H9 (cell line): ENCODE measurements around the gene ADSL. TPM values are rescaled to one million over a fixed set of nuclear protein-coding genes. Genes with fewer than 3 reads are reported as not detected.

ENCODE experiments used
- DNase-seq: peaks from one replicate; pipeline ENCODE4 v3.0.0-alpha.2; 2017
- H2AFZ ChIP-seq: one replicate; pipeline ENCODE4 v1.6.1; 2013; ENCODE audit warnings: mild to moderate bottlenecking, low read length, control low read depth, moderate library complexity
- H2AK5ac ChIP-seq: 2 replicates; pipeline ENCODE4 v1.6.1; 2013; ENCODE audit warnings: low read length, control low read depth, mixed read lengths; ENCODE audit not compliant: insufficient read length
- H2BK120ac ChIP-seq: one replicate; pipeline ENCODE4 v1.6.1; 2013; ENCODE audit warnings: low read depth, mild to moderate bottlenecking, low read length, control low read depth, inconsistent platforms; ENCODE audit not compliant: poor library complexity, severe bottlenecking
- H2BK12ac ChIP-seq: 2 replicates; pipeline ENCODE4 v1.6.1; 2013; ENCODE audit warnings: low read length, control low read depth, mixed read lengths, low read depth; ENCODE audit not compliant: insufficient read length
- H2BK15ac ChIP-seq: 2 replicates; pipeline ENCODE4 v1.6.1; 2013; ENCODE audit warnings: low read depth, low read length, control low read depth
- H2BK20ac ChIP-seq: one replicate; pipeline ENCODE4 v1.6.1; 2013; ENCODE audit warnings: low read depth, mild to moderate bottlenecking, low read length, control low read depth, inconsistent platforms; ENCODE audit not compliant: poor library complexity, severe bottlenecking
- H2BK5ac ChIP-seq: 2 replicates; pipeline ENCODE4 v1.6.1; 2013; ENCODE audit warnings: low read length, control low read depth, mixed read lengths; ENCODE audit not compliant: insufficient read length
- H3K14ac ChIP-seq: 2 replicates; pipeline ENCODE4 v1.6.1; 2013; ENCODE audit warnings: low read length, control low read depth; ENCODE audit not compliant: insufficient read depth
- H3K18ac ChIP-seq: 2 replicates; pipeline ENCODE4 v1.6.1; 2013; ENCODE audit warnings: low read depth, mild to moderate bottlenecking, mixed read lengths, low read length, control low read depth; ENCODE audit not compliant: insufficient read length
- H3K23ac ChIP-seq: 2 replicates; pipeline ENCODE4 v1.6.1; 2013; ENCODE audit warnings: low read length, control low read depth, mixed read lengths, low read depth; ENCODE audit not compliant: insufficient read length
- H3K23me2 ChIP-seq: 2 replicates; pipeline ENCODE4 v1.6.1; 2013; ENCODE audit warnings: low read depth, mild to moderate bottlenecking, mixed read lengths, low read length, control low read depth; ENCODE audit not compliant: insufficient read length, poor library complexity, severe bottlenecking
- H3K27ac ChIP-seq: 2 replicates; pipeline ENCODE4 v1.5.1; 2013; ENCODE audit warnings: low read length, control low read depth, mixed read lengths, low read depth; ENCODE audit not compliant: insufficient read length
- H3K27me3 ChIP-seq: 2 replicates; pipeline ENCODE4 v1.6.1; 2013; ENCODE audit warnings: low read length, control low read depth, inconsistent platforms; ENCODE audit not compliant: insufficient read depth
- H3K4ac ChIP-seq: 2 replicates; pipeline ENCODE4 v1.6.1; 2013; ENCODE audit warnings: low read depth, mild to moderate bottlenecking, control low read depth, inconsistent platforms, low read length, moderate library complexity
- H3K4me1 ChIP-seq: 2 replicates; pipeline ENCODE4 v1.6.1; 2013; ENCODE audit warnings: low read length, control low read depth, inconsistent platforms; ENCODE audit not compliant: insufficient read depth
- H3K4me2 ChIP-seq: 2 replicates; pipeline ENCODE4 v1.6.1; 2013; ENCODE audit warnings: low read length, control low read depth, mixed read lengths; ENCODE audit not compliant: insufficient read length, insufficient read depth
- H3K56ac ChIP-seq: 2 replicates; pipeline ENCODE4 v1.6.1; 2013; ENCODE audit warnings: low read depth, mild to moderate bottlenecking, mixed read lengths, low read length, control low read depth; ENCODE audit not compliant: insufficient read length
- H3K79me1 ChIP-seq: 2 replicates; pipeline ENCODE4 v1.6.1; 2013; ENCODE audit warnings: low read depth, mild to moderate bottlenecking, moderate library complexity, low read length, control low read depth, inconsistent platforms; ENCODE audit not compliant: insufficient read depth, poor library complexity, severe bottlenecking
- H3K79me2 ChIP-seq: 2 replicates; pipeline ENCODE4 v1.6.1; 2013; ENCODE audit warnings: low read length, control low read depth, inconsistent platforms; ENCODE audit not compliant: insufficient read depth
- H3K9ac ChIP-seq: 2 replicates; pipeline ENCODE4 v1.6.1; 2013; ENCODE audit warnings: low read length, control low read depth, mixed read lengths; ENCODE audit not compliant: insufficient read length; ENCODE audit errors: extremely low read depth
- H3K9me3 ChIP-seq: one replicate; pipeline ENCODE4 v1.6.1; 2013; ENCODE audit warnings: low read depth, low read length, inconsistent platforms; ENCODE audit not compliant: control insufficient read depth
- H3T11ph ChIP-seq: one replicate; pipeline ENCODE4 v1.6.1; 2013; ENCODE audit warnings: mild to moderate bottlenecking, low read length, control low read depth, inconsistent platforms
- H4K20me1 ChIP-seq: one replicate; pipeline ENCODE4 v1.6.1; 2013; ENCODE audit not compliant: control insufficient read depth, insufficient read length, insufficient read depth
- H4K5ac ChIP-seq: 2 replicates; pipeline ENCODE4 v1.6.1; 2013; ENCODE audit warnings: low read depth, mild to moderate bottlenecking, mixed read lengths, low read length, control low read depth; ENCODE audit not compliant: insufficient read length
- H4K8ac ChIP-seq: replicated peaks from 2 replicates; pipeline ENCODE4 v1.6.1; 2013; ENCODE audit warnings: low read length, control low read depth, mixed read lengths, low read depth; ENCODE audit not compliant: insufficient read length
- H4K91ac ChIP-seq: 2 replicates; pipeline ENCODE4 v1.6.1; 2013; ENCODE audit warnings: low read depth, mild to moderate bottlenecking, moderate library complexity, mixed read lengths, low read length, control low read depth; ENCODE audit not compliant: insufficient read length
- H3K27ac Mint-ChIP-seq, 3 experiments: 2 replicates in 2 of 3; 3 replicates in 1 of 3; pipeline ENCODE4 v1.8.0; 2020 to 2021; ENCODE audit warnings: mixed read lengths in 3 of 3, mild to moderate bottlenecking in 1 of 3, moderate library complexity in 1 of 3
- H3K27me3 Mint-ChIP-seq: 2 replicates; pipeline ENCODE4 v1.8.0; 2021; ENCODE audit warnings: low read depth, mild to moderate bottlenecking, moderate library complexity, mixed read lengths
- H3K36me3 Mint-ChIP-seq, 3 experiments: 2 replicates in 2 of 3; 3 replicates in 1 of 3; pipeline ENCODE4 v1.8.0; 2020 to 2021; ENCODE audit warnings: low read depth in 3 of 3, mixed read lengths in 3 of 3; ENCODE audit not compliant: insufficient read depth in 1 of 3
- H3K4me1 Mint-ChIP-seq, 2 experiments: 2 replicates each; pipeline ENCODE4 v1.8.0; 2020; ENCODE audit warnings: mixed read lengths in 2 of 2
- H3K4me3 Mint-ChIP-seq, 2 experiments: 2 replicates in 1 of 2; 3 replicates in 1 of 2; pipeline ENCODE4 v1.8.0; 2020 to 2021; ENCODE audit warnings: mild to moderate bottlenecking in 2 of 2, mixed read lengths in 2 of 2, moderate library complexity in 1 of 2
- H3K9me3 Mint-ChIP-seq, 2 experiments: 2 replicates in 1 of 2; 3 replicates in 1 of 2; pipeline ENCODE4 v1.8.0; 2020; ENCODE audit warnings: mild to moderate bottlenecking in 2 of 2, mixed read lengths in 2 of 2, moderate library complexity in 1 of 2
- WGBS: extraction: QIAGEN DNeasy Blood & Tissue Kit; methylation state at CpG from one replicate; pipeline ENCODE4 v1.1.7; 2013; ENCODE audit warnings: missing lambda C conversion rate, low lambda C conversion rate, mixed read lengths; ENCODE audit not compliant: insufficient read length; ENCODE audit errors: extremely low coverage; 5-methylcytosine and 5-hydroxymethylcytosine counted together
- total RNA-seq: library from RNA; stranded (reverse); gene quantifications from 2 replicates; pipeline ENCODE4 v1.2.1, GENCODE V29; 2021
- TF ChIP-seq, protein P1 (sequence below): fragments of 200-600 bp; sonication (generic); conservative IDR thresholded peaks from 3 replicates; pipeline ENCODE4 v1.8.0; 2021; ENCODE audit warnings: antibody characterized with exemption, mild to moderate bottlenecking

The ADSL gene
- total RNA-seq, 1 experiment from 2014 or later: 175 TPM

DNA sequence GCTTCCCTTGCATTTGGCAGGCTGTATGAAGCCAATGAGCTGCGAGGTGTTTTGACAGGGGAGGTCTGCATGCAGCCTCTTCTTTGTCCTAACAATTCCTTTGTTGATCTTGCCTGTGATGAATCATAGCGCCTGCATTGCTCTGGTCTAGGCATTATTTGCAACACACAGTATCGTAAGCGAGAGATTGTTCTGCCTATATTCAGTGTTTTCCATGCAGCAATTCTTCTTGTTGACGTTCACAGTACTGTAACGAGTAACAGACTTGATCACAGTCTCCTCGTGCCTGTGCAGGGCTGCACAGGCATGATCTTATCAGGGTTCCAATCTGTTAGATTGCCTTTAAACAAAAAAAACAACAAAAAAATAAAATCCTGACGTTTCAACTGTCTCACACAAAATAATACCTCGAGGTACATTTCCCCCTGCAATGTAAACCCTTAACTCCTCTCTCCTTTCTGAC is 13.9 kb upstream of the ADSL start:
- H3K4me1 Mint-ChIP-seq: peaks cover 50 to 63% of the 10 kb centered on the region in 2 experiments
- Histone ChIP-seq H2AFZ (no peak overlapping the region), H3K27ac (no peak overlapping the region), H4K20me1 (peaks cover 2% of the 10 kb centered on the region), H4K8ac (no peak overlapping the region), H3K79me1 (no peaks in the 10 kb centered on the region), H3K23me2 (no peaks in the 10 kb centered on the region), H2AK5ac (no peak overlapping the region), H3K4me2 (no peak overlapping the region), H2BK12ac (no peak overlapping the region), H3K18ac (no peak overlapping the region), H3K27me3 (no peaks in the 10 kb centered on the region), H2BK5ac (no peak overlapping the region), H2BK120ac (no peak overlapping the region), H3K9me3 (no peaks in the 10 kb centered on the region), H4K91ac (no peak overlapping the region), H3K4me1 (peaks cover 7% of the 10 kb centered on the region), H2BK15ac (no peak overlapping the region), H3K14ac (no peak overlapping the region), H2BK20ac (no peak overlapping the region), H3T11ph (no peak overlapping the region), H3K23ac (no peak overlapping the region), H3K79me2 (no peaks in the 10 kb centered on the region), H3K4ac (no peak overlapping the region), H4K5ac (no peak overlapping the region), H3K9ac (no peak overlapping the region), H3K56ac (no peak overlapping the region)
- DNase-seq: no peak
- WGBS: no CpG with 5 or more reads among the region's 9 CpGs
- peak overlapping the region in 2 of 3 experiments; percentile 78; a peak in 4 of 7 replicates for H3K27ac Mint-ChIP-seq
- TF ChIP-seq, protein P1, sequence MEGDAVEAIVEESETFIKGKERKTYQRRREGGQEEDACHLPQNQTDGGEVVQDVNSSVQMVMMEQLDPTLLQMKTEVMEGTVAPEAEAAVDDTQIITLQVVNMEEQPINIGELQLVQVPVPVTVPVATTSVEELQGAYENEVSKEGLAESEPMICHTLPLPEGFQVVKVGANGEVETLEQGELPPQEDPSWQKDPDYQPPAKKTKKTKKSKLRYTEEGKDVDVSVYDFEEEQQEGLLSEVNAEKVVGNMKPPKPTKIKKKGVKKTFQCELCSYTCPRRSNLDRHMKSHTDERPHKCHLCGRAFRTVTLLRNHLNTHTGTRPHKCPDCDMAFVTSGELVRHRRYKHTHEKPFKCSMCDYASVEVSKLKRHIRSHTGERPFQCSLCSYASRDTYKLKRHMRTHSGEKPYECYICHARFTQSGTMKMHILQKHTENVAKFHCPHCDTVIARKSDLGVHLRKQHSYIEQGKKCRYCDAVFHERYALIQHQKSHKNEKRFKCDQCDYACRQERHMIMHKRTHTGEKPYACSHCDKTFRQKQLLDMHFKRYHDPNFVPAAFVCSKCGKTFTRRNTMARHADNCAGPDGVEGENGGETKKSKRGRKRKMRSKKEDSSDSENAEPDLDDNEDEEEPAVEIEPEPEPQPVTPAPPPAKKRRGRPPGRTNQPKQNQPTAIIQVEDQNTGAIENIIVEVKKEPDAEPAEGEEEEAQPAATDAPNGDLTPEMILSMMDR: no peak
- H3K4me3 Mint-ChIP-seq: no peak overlapping the region
- H3K36me3 Mint-ChIP-seq: peaks cover 0 to 29% (median 12%) of the 10 kb centered on the region in 3 experiments; a peak in 2 of 7 replicates
- H3K9me3 Mint-ChIP-seq: no peaks in the 10 kb centered on the region
- no peaks in the 10 kb centered on the region; the same call in none of the 2 replicates for H3K27me3 Mint-ChIP-seq
